ENCODE data around the gene ZNF362.

The ZNF362 gene

GRCh38 chr1:33319949-33320618, 63.8 kb downstream of the ZNF362 start:
- no peak for TF ChIP-seq CTCF (conservative IDR thresholded peaks at IDR 0.05; ENCODE audit: low read depth, low read length)
- H4K20me1 ChIP-seq (ENCODE audit: insufficient read depth) = no peaks in the 10 kb centered on the region

GRCh38 chr1:33320619-33321165, 64.4 kb downstream of the ZNF362 start, which contains the start of gene A3GALT2:
A3GALT2 (minus strand) TSS chr1:33321098; CDS start chr1:33321098, 0 bp downstream.
- no peaks in the 10 kb centered on the region for H3K79me2 ChIP-seq (ENCODE audit: insufficient read depth, low read depth)
- no peaks in the 10 kb centered on the region for H4K20me1 ChIP-seq (ENCODE audit: insufficient read depth)
- no peak within 1 kb of the TSS for H3K4me2 ChIP-seq
- H3K27me3 ChIP-seq (ENCODE audit: insufficient read depth, low read depth) = no peaks in the 10 kb centered on the region
- H3K4me1 ChIP-seq (ENCODE audit: low read depth, poor library complexity, severe bottlenecking) = no peaks in the 10 kb centered on the region
- no peak within 1 kb of the TSS for H3K4me3 ChIP-seq (IDR thresholded peaks at IDR 0.05; ENCODE audit: insufficient read depth, low read depth, low read length)
- no peak within 1 kb of the TSS for H3K9ac ChIP-seq
- no peaks in the 10 kb centered on the region for H3K36me3 ChIP-seq (ENCODE audit: insufficient read depth)
- no peak within 1 kb of the TSS for H3K27ac ChIP-seq
- no peak within 1 kb of the TSS for H2AFZ ChIP-seq (ENCODE audit: low read depth)
- TF ChIP-seq CTCF (conservative IDR thresholded peaks at IDR 0.05; ENCODE audit: low read depth, low read length) = no peak

More at GRCh38 chr1:33319949-33320618, 63.8 kb downstream of the ZNF362 start:
- no peak overlapping the region for H3K4me2 ChIP-seq
- no peaks in the 10 kb centered on the region for H3K27me3 ChIP-seq (ENCODE audit: insufficient read depth, low read depth)
- H3K4me1 ChIP-seq (ENCODE audit: low read depth, poor library complexity, severe bottlenecking) = no peaks in the 10 kb centered on the region
- no peaks in the 10 kb centered on the region for H3K36me3 ChIP-seq (ENCODE audit: insufficient read depth)
- H3K79me2 ChIP-seq (ENCODE audit: insufficient read depth, low read depth) = no peaks in the 10 kb centered on the region
- no peak overlapping the region for H3K27ac ChIP-seq
- H2AFZ ChIP-seq (ENCODE audit: low read depth) = no peak overlapping the region
- H3K4me3 ChIP-seq (IDR thresholded peaks at IDR 0.05; ENCODE audit: insufficient read depth, low read depth, low read length) = no peak overlapping the region
- no peak overlapping the region for H3K9ac ChIP-seq

- Histone ChIP-seq H3K27ac (no peak overlapping the region), H3K9ac (no peak overlapping the region), H3K4me1 (ENCODE audit: low read depth, poor library complexity, severe bottlenecking) (no peaks in the 10 kb centered on the region), H3K79me2 (ENCODE audit: insufficient read depth, low read depth) (no peaks in the 10 kb centered on the region), H3K4me2 (no peak overlapping the region), H2AFZ (ENCODE audit: low read depth) (no peak overlapping the region), H3K4me3 (IDR thresholded peaks at IDR 0.05; ENCODE audit: insufficient read depth, low read depth, low read length) (no peak overlapping the region), H3K27me3 (ENCODE audit: insufficient read depth, low read depth) (no peaks in the 10 kb centered on the region), H4K20me1 (ENCODE audit: insufficient read depth) (no peaks in the 10 kb centered on the region), H3K36me3 (ENCODE audit: insufficient read depth) (no peaks in the 10 kb centered on the region)
- no peak for TF ChIP-seq CTCF (conservative IDR thresholded peaks at IDR 0.05; ENCODE audit: low read depth, low read length)
Measured at GRCh38 chr1:33321178-33321577, 64.9 kb downstream of the ZNF362 start.

- Histone ChIP-seq H3K36me3 (ENCODE audit: insufficient read depth) (no peaks in the 10 kb centered on the region), H3K4me1 (ENCODE audit: low read depth, poor library complexity, severe bottlenecking) (no peaks in the 10 kb centered on the region), H3K4me2 (no peak overlapping the region), H3K79me2 (ENCODE audit: insufficient read depth, low read depth) (no peaks in the 10 kb centered on the region), H3K27ac (no peak overlapping the region), H3K9ac (no peak overlapping the region), H3K4me3 (IDR thresholded peaks at IDR 0.05; ENCODE audit: insufficient read depth, low read depth, low read length) (no peak overlapping the region), H3K27me3 (ENCODE audit: insufficient read depth, low read depth) (no peaks in the 10 kb centered on the region), H2AFZ (ENCODE audit: low read depth) (no peak overlapping the region), H4K20me1 (ENCODE audit: insufficient read depth) (no peaks in the 10 kb centered on the region)
- no peak for TF ChIP-seq CTCF (conservative IDR thresholded peaks at IDR 0.05; ENCODE audit: low read depth, low read length)
Measured at GRCh38 chr1:33322109-33322508, 65.8 kb downstream of the ZNF362 start.

Data from KMS-11 (cell line).